ENCODE results near the gene RAB31. TPM values are rescaled to one million over a fixed set of nuclear protein-coding genes. Genes with fewer than 3 reads are reported as not detected.

RAB31 gene
- total RNA-seq, 4 donors from 2014 or later, result 13.1 to 18.4 (median 16.9) TPM

DNA sequence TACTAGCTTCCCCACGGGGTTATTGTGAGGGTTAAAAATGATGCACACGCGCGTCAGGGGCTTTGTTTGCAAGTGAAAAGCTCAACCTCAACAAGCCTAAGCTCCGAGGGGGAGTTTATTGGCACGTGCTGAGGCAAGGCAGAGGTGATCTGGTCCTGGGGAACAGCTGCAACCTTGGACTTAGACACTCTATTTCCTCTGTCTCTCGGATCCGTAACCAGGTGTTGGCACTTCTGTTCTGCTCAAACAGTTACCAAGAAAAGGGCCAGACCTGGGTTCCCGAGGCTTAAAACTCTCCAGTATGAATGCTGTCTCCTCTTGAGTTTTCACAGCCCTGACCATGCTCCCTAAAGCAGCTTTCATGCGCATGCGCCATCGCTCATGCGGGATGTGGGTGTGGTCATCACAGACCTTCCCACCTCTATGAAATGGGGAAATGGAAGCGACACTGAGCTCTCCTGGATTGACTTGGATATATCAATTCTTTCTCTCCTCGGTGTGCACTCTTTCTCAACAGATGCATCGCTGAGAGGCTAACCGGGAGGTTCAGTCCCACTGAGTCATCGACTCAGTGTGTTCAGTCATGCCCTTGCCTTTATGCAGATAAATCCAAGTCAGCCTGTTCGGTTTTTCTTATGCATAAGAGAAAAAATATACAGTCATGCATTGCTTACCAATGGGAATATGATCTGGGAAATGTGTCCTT lies 19.9 kb upstream of the RAB31 start:
- TF ChIP-seq, protein P1, sequence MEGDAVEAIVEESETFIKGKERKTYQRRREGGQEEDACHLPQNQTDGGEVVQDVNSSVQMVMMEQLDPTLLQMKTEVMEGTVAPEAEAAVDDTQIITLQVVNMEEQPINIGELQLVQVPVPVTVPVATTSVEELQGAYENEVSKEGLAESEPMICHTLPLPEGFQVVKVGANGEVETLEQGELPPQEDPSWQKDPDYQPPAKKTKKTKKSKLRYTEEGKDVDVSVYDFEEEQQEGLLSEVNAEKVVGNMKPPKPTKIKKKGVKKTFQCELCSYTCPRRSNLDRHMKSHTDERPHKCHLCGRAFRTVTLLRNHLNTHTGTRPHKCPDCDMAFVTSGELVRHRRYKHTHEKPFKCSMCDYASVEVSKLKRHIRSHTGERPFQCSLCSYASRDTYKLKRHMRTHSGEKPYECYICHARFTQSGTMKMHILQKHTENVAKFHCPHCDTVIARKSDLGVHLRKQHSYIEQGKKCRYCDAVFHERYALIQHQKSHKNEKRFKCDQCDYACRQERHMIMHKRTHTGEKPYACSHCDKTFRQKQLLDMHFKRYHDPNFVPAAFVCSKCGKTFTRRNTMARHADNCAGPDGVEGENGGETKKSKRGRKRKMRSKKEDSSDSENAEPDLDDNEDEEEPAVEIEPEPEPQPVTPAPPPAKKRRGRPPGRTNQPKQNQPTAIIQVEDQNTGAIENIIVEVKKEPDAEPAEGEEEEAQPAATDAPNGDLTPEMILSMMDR (IDR thresholded peaks at IDR 0.05), result no peak
- TF ChIP-seq POLR2A (IDR thresholded peaks at IDR 0.05) (no peak), EP300 (IDR thresholded peaks at IDR 0.05; ENCODE audit: low read depth) (no peak), POLR2AphosphoS5 (IDR thresholded peaks at IDR 0.05) (no peak)
- H3K9me3 ChIP-seq, result no peaks in the 10 kb centered on the region
- H3K4me1 ChIP-seq, result peaks cover 0 to 16% (median 2%) of the 10 kb centered on the region in 4 donors
- in situ Hi-C loops (cut with MboI; ENCODE audit: low pct_ligation_motif_present in 1 of 4, low pct_unique_long_range_greater_than_20kb in 1 of 4, low sequenced_read_pairs in 3 of 4), result no loop called here
- intact Hi-C loops (cut with DNase I; ENCODE audit: low total_unique reads), result no loop called here
- 70 to 78% methylated on average over 2 to 19 of the region's 19 CpGs for WGBS, 2 donors (ENCODE audit: low coverage in 1 of 2)
- no peaks in the 10 kb centered on the region for H3K36me3 ChIP-seq
- DNase-seq, result no peak
- no peaks in the 10 kb centered on the region for H3K27me3 ChIP-seq
- no peak overlapping the region for H3K4me3 ChIP-seq
- H3K27ac ChIP-seq, result no peak overlapping the region

DNA sequence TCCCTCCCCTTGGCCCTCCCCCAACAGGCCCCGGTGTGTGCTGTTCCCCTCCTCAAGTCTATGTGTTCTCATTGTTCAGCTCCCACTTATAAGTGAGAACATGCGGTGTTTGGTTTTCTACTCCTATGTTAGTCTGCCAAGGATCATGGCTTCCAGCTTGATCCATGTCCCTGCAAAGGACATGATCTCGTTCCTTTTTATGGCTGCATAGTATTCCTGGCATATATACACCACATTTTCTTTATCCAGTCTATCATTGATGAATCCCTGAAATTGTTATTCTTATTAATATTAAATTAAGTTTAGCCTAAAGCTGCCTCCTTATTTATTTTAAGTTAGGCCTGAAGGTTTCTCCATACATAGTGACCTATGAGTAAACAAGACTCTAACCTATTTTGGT lies 18.8 kb upstream of the RAB31 start:
- DNase-seq, result no peak
- intact Hi-C loops (cut with DNase I; ENCODE audit: low total_unique reads), result no loop called here

DNA sequence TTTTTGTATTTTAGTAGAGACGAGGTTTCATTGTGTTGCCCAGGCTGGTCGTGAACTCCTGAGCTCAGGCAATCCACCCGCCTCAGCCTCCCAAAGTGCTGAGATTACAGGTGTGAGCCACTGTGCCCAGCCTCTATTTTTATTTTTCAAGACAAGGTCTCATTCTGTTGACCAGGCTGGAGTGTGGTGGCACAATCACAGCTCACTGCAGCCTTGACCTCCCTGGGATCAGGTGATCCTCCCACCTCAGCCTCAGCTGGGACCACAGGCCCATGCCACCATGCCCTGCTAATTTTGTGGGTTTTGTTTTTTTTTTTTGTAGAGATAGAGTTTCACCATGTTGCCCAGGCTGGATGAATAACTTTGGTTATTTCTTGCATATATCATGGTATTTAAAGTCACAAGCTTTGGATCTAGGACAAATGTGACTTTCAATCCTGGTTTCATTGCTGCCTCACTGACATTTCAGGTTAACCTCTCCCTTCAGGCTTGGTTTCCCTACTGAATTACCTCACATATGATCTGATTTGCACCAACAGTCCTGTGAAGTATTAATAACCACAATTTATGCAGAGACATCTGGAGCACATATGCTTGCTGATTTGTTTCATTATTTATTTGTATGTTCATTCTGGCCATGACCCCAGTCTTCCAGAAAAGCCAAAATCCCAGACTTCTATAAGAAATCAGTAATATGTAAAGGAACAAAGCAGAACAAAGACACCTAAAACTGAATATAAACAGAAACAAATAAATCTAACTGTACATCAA lies 17.5 kb upstream of the RAB31 start:
- no peak for TF ChIP-seq POLR2A (IDR thresholded peaks at IDR 0.05)
- TF ChIP-seq, protein P1 (IDR thresholded peaks at IDR 0.05), result no peak
- no peak for TF ChIP-seq EP300 (IDR thresholded peaks at IDR 0.05; ENCODE audit: low read depth)
- no peak for TF ChIP-seq POLR2AphosphoS5 (IDR thresholded peaks at IDR 0.05)
- WGBS, 2 donors (ENCODE audit: low coverage in 1 of 2), result 90 to 100% methylated on average over 2 to 3 of the region's 3 CpGs
- no peak overlapping the region for H3K4me3 ChIP-seq
- H3K36me3 ChIP-seq, result no peaks in the 10 kb centered on the region
- no peak overlapping the region for H3K27ac ChIP-seq
- peaks cover 0 to under 1% (median 0%) of the 10 kb centered on the region in 4 donors for H3K4me1 ChIP-seq
- H3K27me3 ChIP-seq, result no peaks in the 10 kb centered on the region
- no peaks in the 10 kb centered on the region for H3K9me3 ChIP-seq
- intact Hi-C loops (cut with DNase I; ENCODE audit: low total_unique reads) (no loop called here), in situ Hi-C loops (cut with MboI; ENCODE audit: low pct_ligation_motif_present in 1 of 4, low pct_unique_long_range_greater_than_20kb in 1 of 4, low sequenced_read_pairs in 3 of 4) (no loop called here)
- no peak for DNase-seq

More for the DNA sequence above, 18.8 kb upstream of the RAB31 start:
- in situ Hi-C loops (cut with MboI; ENCODE audit: low pct_ligation_motif_present in 1 of 4, low pct_unique_long_range_greater_than_20kb in 1 of 4, low sequenced_read_pairs in 3 of 4), result no loop called here
- no peak overlapping the region for H3K4me3 ChIP-seq
- WGBS, 2 donors (ENCODE audit: low coverage in 1 of 2), result 80 to 88% methylated on average over 2 to 3 of the region's 3 CpGs
- TF ChIP-seq POLR2AphosphoS5 (IDR thresholded peaks at IDR 0.05), result no peak
- TF ChIP-seq, protein P1 (IDR thresholded peaks at IDR 0.05), result no peak
- no peak for TF ChIP-seq POLR2A (IDR thresholded peaks at IDR 0.05)
- no peak for TF ChIP-seq EP300 (IDR thresholded peaks at IDR 0.05; ENCODE audit: low read depth)
- no peak overlapping the region for H3K27ac ChIP-seq
- no peaks in the 10 kb centered on the region for H3K27me3 ChIP-seq
- peaks cover 0 to 14% (median 2%) of the 10 kb centered on the region in 4 donors for H3K4me1 ChIP-seq
- no peaks in the 10 kb centered on the region for H3K36me3 ChIP-seq
- no peaks in the 10 kb centered on the region for H3K9me3 ChIP-seq

DNA sequence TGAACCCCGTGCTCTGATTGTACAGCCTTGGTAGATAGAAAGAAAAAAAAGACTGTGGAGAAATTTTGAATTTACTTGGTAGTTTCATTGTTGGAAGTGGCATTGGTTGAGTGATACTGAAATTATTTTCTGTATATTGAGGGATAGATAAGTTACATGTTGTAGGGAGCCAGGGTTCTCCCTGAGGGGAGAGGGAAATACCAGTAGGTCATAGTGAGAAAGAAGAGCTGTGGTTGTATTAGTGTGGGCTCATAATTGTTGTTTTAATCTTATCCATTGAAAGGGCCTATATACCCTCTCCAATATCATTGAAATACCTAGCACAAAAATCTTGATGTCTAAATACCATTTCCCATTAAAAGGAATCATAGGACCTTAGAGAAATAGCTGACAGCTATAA lies 16.9 kb upstream of the RAB31 start:
- Histone ChIP-seq H3K4me3 (no peak overlapping the region), H3K27ac (no peak overlapping the region), H3K36me3 (no peaks in the 10 kb centered on the region), H3K9me3 (no peaks in the 10 kb centered on the region), H3K27me3 (no peaks in the 10 kb centered on the region), H3K4me1 (no peaks in the 10 kb centered on the region)
- intact Hi-C loops (cut with DNase I; ENCODE audit: low total_unique reads) (no loop called here), in situ Hi-C loops (cut with MboI; ENCODE audit: low pct_ligation_motif_present in 1 of 4, low pct_unique_long_range_greater_than_20kb in 1 of 4, low sequenced_read_pairs in 3 of 4) (no loop called here)
- TF ChIP-seq EP300 (IDR thresholded peaks at IDR 0.05; ENCODE audit: low read depth), result no peak
- TF ChIP-seq, protein P1 (IDR thresholded peaks at IDR 0.05), result no peak
- TF ChIP-seq POLR2A (IDR thresholded peaks at IDR 0.05), result no peak
- TF ChIP-seq POLR2AphosphoS5 (IDR thresholded peaks at IDR 0.05), result no peak
- WGBS, 2 donors (ENCODE audit: low coverage in 1 of 2), result 49 to 50% methylated on average over 1 of the region's 1 CpG
- DNase-seq, result no peak
